Heart right ventricle (tissue), 16 donors: ENCODE results near the gene PIK3C3. TPM values are rescaled to one million over a fixed set of nuclear protein-coding genes. Genes with fewer than 3 reads are reported as not detected.

ENCODE experiments used
- ATAC-seq, 8 donors: fragments of 200-7000 bp; cut with Tn5 transposase; one replicate each; pipeline ENCODE4 v1.9.1; 2020; ENCODE audit warnings: mild to moderate bottlenecking in 8 of 8, moderate library complexity in 8 of 8, moderate number of reproducible peaks in 1 of 8
- DNase-seq, 2 donors: peaks; one replicate each; pipeline ENCODE4 v3.0.0-alpha.2; 2020
- H3K27ac ChIP-seq, 10 donors: fragments of 200-600 bp; sonication (generic) in 2 of 10; one replicate each; pipeline versions ENCODE4 v1.5.0 to v1.8.0; 2020 to 2022; ENCODE audit warnings: mild to moderate bottlenecking in 3 of 10
- H3K27me3 ChIP-seq, 7 donors: fragments of 200-600 bp; one replicate each; pipeline ENCODE4 v1.8.0; 2021 to 2022; ENCODE audit warnings: mild to moderate bottlenecking in 2 of 7
- H3K36me3 ChIP-seq, 9 donors: fragments of 200-600 bp; sonication (generic) in 1 of 9; one replicate each; pipeline versions ENCODE4 v1.5.0 to v1.8.0; 2020 to 2022; ENCODE audit warnings: mild to moderate bottlenecking in 2 of 9
- H3K4me1 ChIP-seq, 9 donors: fragments of 200-600 bp; sonication (generic) in 1 of 9; one replicate each; pipeline versions ENCODE4 v1.5.0 to v1.8.0; 2020 to 2022; ENCODE audit warnings: mild to moderate bottlenecking in 4 of 9
- H3K4me3 ChIP-seq, 10 donors: fragments of 200-600 bp; sonication (generic) in 2 of 10; one replicate each; pipeline versions ENCODE4 v1.5.0 to v1.8.0; 2020 to 2022; ENCODE audit warnings: mild to moderate bottlenecking in 7 of 10, moderate library complexity in 2 of 10
- H3K9me3 ChIP-seq, 11 donors: fragments of 200-600 bp in 10 of 11; sonication (generic) in 2 of 11; one replicate each; pipeline versions ENCODE4 v1.5.0 to v1.8.0; 2013 to 2022; ENCODE audit warnings: mild to moderate bottlenecking in 2 of 11, control low read depth in 1 of 11, moderate library complexity in 1 of 11
- WGBS, 2 donors: extraction: QIAGEN DNeasy Blood & Tissue Kit; methylation state at CpG; one replicate each; pipeline ENCODE4 v1.1.7; 2013; ENCODE audit warnings: inconsistent platforms in 1 of 2; 5-methylcytosine and 5-hydroxymethylcytosine counted together
- intact Hi-C, 10 donors: fragments of 100-400 bp; cut with DNase I; formaldehyde crosslinking; loops; one replicate each; pipeline versions ENCODE4 v1.11.1 to v1.14.2; 2022
- polyA plus RNA-seq, 2 donors: library from polyadenylated mRNA; stranded (reverse); fragments of 200-250 nt; gene quantifications; one replicate each; pipeline ENCODE4 v1.2.3, GENCODE V29; 2013
- total RNA-seq, 10 donors: library from RNA; stranded (reverse); fragmentation: NEBNext Ultra II Directional in 3 of 10; extraction: Animal tissue kit (Norgen Biotek cat#: 25700) in 3 of 10; gene quantifications; one replicate each; pipeline versions ENCODE4 v1.2.1 to v1.2.4, GENCODE V29; 2021 to 2023
- TF ChIP-seq, protein P1 (sequence below), 9 donors: fragments of 200-600 bp; sonication (generic) in 2 of 9; IDR thresholded peaks; one replicate each; pipeline versions ENCODE4 v1.5.0 to v1.8.0; 2021 to 2022; ENCODE audit warnings: antibody characterized with exemption in 9 of 9, mild to moderate bottlenecking in 5 of 9, moderate library complexity in 1 of 9
- donor health status: Arrhythmogenic right ventricular cardiomyopathy.
- donor health status: ischemic (EF 13 %, LVEDD 7.1; RV severe dilation, severe dysfunction).
- donor health status: healthy with polysubstance abuse.
- donor health status: DM: no; HTN: yes; CAD: no.
- donor health status: DM: no; HTN: no; CAD: no.
- donor health status: ischemic (EF 25% LVEDD 6.9; RV normal size, moderate dysfunction).
- donor health status: ischemic (EF 25% LVEDD 5.7; RV mildly dilated, moderate dysfunction).
- donor health status: healthy.
- donor health status: DM: yes; HTN: yes; CAD: no.
- donor health status: Ischemic cardiomyopathy.
- donor health status: ischemic (EF 35%, LVEDD 5.7; RV mildly dilated, moderate dysfunction).
- donor health status: nonischemic (EF 11% LVEDD 7.7; RV severe dilation, severe dysfunction).
- donor health status: DM: yes; HTN: yes; CAD: no.
- donor health status: PGD.
- donor health status: ischemic (EF 29% LVEDD 5.4; RV normal size, mild dysfunction).
- donor health status: nonischemic (EF 23%, LVEDD 6.1; RV moderate dilation, normal function).

The PIK3C3 gene
- total and polyA plus RNA-seq, 12 donors = 20.8 to 41.4 (median 30.9) TPM

DNA sequence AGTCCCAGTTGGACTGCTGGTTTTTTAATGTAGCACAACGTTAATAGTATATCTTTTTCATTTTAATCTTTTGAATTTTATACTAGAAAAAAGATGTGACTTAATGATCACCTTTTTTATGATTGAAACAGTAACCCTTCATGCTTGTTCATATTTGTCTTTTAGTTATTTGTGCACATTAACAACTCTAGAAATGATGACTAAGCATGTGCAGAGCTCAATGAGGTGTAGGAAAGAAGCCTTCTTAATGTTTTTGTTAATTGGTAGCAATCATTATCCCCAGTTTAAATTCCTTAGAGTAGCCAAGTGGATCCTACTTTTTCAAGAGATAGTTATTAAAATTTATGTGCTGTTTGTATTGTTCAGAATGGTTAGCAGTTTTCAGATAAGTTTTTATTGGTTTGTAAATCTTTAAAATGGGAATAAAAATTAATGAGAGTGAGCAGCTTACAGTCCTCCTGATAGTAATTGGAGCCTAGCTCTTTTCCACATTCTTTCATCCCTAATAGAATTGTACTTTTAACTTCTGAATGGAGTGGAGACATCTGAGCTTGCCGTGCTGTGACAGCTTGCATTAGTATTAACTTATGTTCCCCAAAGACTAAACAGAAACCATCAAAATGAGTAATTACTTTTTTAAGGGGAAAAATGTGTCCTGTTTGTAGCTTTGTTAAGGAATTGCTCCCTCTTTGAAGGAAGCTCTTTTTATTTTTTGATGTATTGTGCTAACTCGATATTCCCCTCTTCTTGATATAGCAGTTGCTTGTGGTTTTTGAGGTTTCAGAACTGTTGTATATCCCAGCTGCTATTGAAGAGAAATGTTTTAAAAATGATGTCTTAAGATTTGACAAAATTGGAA, 17.3 kb downstream of the PIK3C3 start:
- intact Hi-C loops = no loop called here
- Histone ChIP-seq H3K9me3 (no peaks in the 10 kb centered on the region), H3K36me3 (peaks cover 0 to 75% (median 13%) of the 10 kb centered on the region in 9 donors), H3K27me3 (no peaks in the 10 kb centered on the region), H3K27ac (no peak overlapping the region), H3K4me1 (peaks cover 6 to 20% (median 12%) of the 10 kb centered on the region in 9 donors), H3K4me3 (no peak overlapping the region)
- TF ChIP-seq, protein P1, sequence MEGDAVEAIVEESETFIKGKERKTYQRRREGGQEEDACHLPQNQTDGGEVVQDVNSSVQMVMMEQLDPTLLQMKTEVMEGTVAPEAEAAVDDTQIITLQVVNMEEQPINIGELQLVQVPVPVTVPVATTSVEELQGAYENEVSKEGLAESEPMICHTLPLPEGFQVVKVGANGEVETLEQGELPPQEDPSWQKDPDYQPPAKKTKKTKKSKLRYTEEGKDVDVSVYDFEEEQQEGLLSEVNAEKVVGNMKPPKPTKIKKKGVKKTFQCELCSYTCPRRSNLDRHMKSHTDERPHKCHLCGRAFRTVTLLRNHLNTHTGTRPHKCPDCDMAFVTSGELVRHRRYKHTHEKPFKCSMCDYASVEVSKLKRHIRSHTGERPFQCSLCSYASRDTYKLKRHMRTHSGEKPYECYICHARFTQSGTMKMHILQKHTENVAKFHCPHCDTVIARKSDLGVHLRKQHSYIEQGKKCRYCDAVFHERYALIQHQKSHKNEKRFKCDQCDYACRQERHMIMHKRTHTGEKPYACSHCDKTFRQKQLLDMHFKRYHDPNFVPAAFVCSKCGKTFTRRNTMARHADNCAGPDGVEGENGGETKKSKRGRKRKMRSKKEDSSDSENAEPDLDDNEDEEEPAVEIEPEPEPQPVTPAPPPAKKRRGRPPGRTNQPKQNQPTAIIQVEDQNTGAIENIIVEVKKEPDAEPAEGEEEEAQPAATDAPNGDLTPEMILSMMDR (IDR thresholded peaks at IDR 0.05) = no peak
- 80 to 88% methylated on average over 3 of the region's 3 CpGs for WGBS, 2 donors
- DNase-seq (no peak), ATAC-seq (no peak)

DNA sequence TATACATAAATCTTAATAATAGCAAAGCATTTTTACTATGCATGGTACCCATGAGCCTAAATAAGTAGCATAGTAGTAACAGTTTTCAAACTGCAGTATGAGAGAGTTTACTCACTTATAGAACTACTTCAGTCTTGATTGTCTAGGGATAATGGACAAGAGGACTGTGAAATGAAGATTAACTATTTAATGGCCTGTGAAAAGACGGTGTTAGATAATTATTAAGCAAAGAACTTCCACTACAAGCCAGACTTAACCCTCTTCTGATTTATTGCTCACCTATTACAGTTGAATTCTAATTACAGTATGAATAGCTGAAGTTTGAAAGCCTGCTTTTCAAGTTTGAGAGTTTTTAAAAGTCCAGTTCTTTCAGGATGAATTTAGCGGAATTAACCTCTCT, 18.9 kb downstream of the PIK3C3 start:
- no peak for ATAC-seq
- WGBS, 2 donors = 94 to 97% methylated on average over 2 of the region's 2 CpGs

DNA sequence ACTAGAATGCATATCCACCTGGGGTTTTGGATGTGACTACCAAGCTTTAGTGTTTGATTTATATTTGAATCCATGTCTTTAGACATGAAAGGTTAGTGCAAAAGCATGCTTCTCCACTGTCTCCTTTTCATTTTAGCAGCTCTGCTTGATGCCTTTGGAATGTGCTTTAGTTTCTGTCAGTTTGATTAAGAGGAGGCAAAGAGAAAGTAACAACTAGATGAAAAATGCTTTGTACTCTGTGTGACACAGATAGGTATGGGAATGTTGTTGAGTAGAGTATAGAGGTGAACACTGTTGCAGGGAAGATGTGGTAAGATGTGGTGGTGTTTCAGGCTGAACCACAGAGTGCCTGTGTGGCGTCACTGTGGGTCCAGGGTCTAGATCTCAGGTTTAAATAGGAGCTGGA, 19.8 kb downstream of the PIK3C3 start:
- TF ChIP-seq, protein P1 (IDR thresholded peaks at IDR 0.05) = no peak
- no peak for DNase-seq
- Histone ChIP-seq H3K9me3 (no peaks in the 10 kb centered on the region), H3K36me3 (peaks cover 0 to 61% (median 13%) of the 10 kb centered on the region in 9 donors), H3K4me3 (no peak overlapping the region), H3K4me1 (peaks cover 0 to 7% (median 0%) of the 10 kb centered on the region in 9 donors), H3K27me3 (no peaks in the 10 kb centered on the region), H3K27ac (no peak overlapping the region)
- intact Hi-C loops = no loop called here
- ATAC-seq = no peak
- WGBS, 2 donors = 88 to 93% methylated on average over 1 of the region's 1 CpG

More for the DNA sequence above, 18.9 kb downstream of the PIK3C3 start:
- TF ChIP-seq, protein P1 (IDR thresholded peaks at IDR 0.05) = no peak
- peaks cover 0 to 66% (median 13%) of the 10 kb centered on the region in 9 donors for H3K36me3 ChIP-seq
- peaks cover 0 to 8% (median 0%) of the 10 kb centered on the region in 9 donors for H3K4me1 ChIP-seq
- no peak overlapping the region for H3K27ac ChIP-seq
- H3K9me3 ChIP-seq = no peaks in the 10 kb centered on the region
- no peak for DNase-seq
- no peak overlapping the region for H3K4me3 ChIP-seq
- intact Hi-C loops = no loop called here
- H3K27me3 ChIP-seq = no peaks in the 10 kb centered on the region

DNA sequence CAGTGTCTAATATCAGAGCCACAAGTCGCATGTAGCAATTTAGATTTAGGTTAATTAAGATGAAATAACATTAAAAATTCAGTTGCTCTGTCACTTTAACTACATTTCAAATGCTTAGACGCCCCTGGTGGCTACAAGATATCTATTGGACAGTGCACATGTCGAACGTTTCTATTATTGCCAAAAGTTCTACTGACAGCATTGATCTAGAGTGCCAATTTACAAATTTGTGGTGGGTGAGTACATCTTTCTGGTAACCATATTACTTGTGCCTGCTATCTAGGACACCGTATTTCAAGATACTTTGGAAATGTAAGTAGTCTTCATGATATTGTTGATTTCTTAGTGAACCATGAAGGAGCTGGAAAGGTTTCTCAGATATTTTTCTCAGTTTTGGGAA, 20.2 kb downstream of the PIK3C3 start:
- 93 to 94% methylated on average over 5 of the region's 5 CpGs for WGBS, 2 donors
- Histone ChIP-seq H3K27me3 (no peaks in the 10 kb centered on the region), H3K4me1 (peaks cover 0 to 7% (median 0%) of the 10 kb centered on the region in 9 donors), H3K36me3 (peaks cover 0 to 56% (median 9%) of the 10 kb centered on the region in 9 donors), H3K9me3 (no peaks in the 10 kb centered on the region), H3K27ac (no peak overlapping the region), H3K4me3 (no peak overlapping the region)
- intact Hi-C loops = no loop called here
- no peak for ATAC-seq
- DNase-seq = no peak
- TF ChIP-seq, protein P1 (IDR thresholded peaks at IDR 0.05) = no peak
